ENCODE results near the gene KAZN.

GRCh38 chr1:14880456-14881316 is 282.2 kb downstream of the KAZN start:
- TF ChIP-seq RAD21 (IDR thresholded peaks at IDR 0.05; ENCODE audit: low read depth) (no peak), TAF1 (IDR thresholded peaks at IDR 0.05; ENCODE audit: low read depth) (no peak), CREB1 (IDR thresholded peaks at IDR 0.05; ENCODE audit: low read depth) (no peak), EGR1 (IDR thresholded peaks at IDR 0.05) (no peak)
